HCT116 (cell line): ENCODE results near the gene USH1C. TPM values are rescaled to one million over a fixed set of nuclear protein-coding genes. Genes with fewer than 3 reads are reported as not detected.
A peak's percentile ranks its signal among the peaks of the same experiment; 100 is the strongest.

ENCODE experiments used
- ATAC-seq: fragments of 200-7000 bp; cut with Tn5 transposase; 2 replicates; pipeline ENCODE4 v1.9.1; 2020; ENCODE audit warnings: mild to moderate bottlenecking, moderate library complexity
- BruUV-seq: library from RNA; stranded (reverse); fragments of 400-500 nt; replicated peaks from 2 replicates; lab custom pipeline; 2021; lab: Mats Ljungman, UMichigan
- CTCF ChIA-PET: fragments of 300-600 bp; sonication (Branson Sonifier 250); formaldehyde crosslinking; loops from one replicate; lab custom pipeline; 2021; ENCODE audit warnings: antibody characterized with exemption; lab: Charles Lee
- POLR2A ChIA-PET: fragments of 300-600, 350-600 bp; sonication (Branson Sonifier 250); formaldehyde crosslinking; loops from one replicate; lab custom pipeline; 2021; ENCODE audit warnings: antibody characterized with exemption; lab: Charles Lee
- RAD21 ChIA-PET, 2 experiments: fragments of 300-600 bp; sonication (Branson Sonifier 250); formaldehyde crosslinking; loops; one replicate each; lab custom pipeline; 2023; ENCODE audit warnings: low total read pairs in 2 of 2; ENCODE audit not compliant: uncharacterized antibody in 2 of 2, unreplicated experiment in 2 of 2, low non-redundant PET in 1 of 2; lab: Charles Lee
- DNase-seq: peaks from one replicate; pipeline ENCODE4 v3.0.0-alpha.2; 2010; ENCODE audit warnings: low read depth, low spot score
- H2AFZ ChIP-seq: fragments of 200-600 bp; shearing (Covaris generic), sonication (generic); 2 replicates; pipeline ENCODE4 v1.6.1; 2017; ENCODE audit warnings: low read depth, mixed run types, mixed read lengths, antibody characterized with exemption, low read length; ENCODE audit not compliant: poor library complexity, severe bottlenecking
- H3K27ac ChIP-seq: 2 replicates; pipeline ENCODE4 v1.5.1; 2012; ENCODE audit warnings: low read depth, low read length
- H3K27me3 ChIP-seq: fragments of 200-600 bp; sonication (generic); 2 replicates; pipeline ENCODE4 v1.6.1; 2016; ENCODE audit warnings: mixed run types, low read length, mixed read lengths; ENCODE audit not compliant: insufficient read depth
- H3K36me3 ChIP-seq, 2 experiments: fragments of 200-500 bp in 1 of 2; fragments of 200-600 bp in 1 of 2; sonication (Bioruptor generic) in 1 of 2; sonication (generic) in 1 of 2; 2 replicates each; pipeline versions ENCODE4 v1.5.1 to v1.6.1; 2014 to 2016; ENCODE audit warnings: low read length in 2 of 2, inconsistent platforms in 1 of 2, mixed read lengths in 1 of 2, mixed run types in 1 of 2; ENCODE audit not compliant: insufficient read depth in 2 of 2, control insufficient read depth in 1 of 2
- H3K4me1 ChIP-seq, 2 experiments: fragments of 200-600 bp in 1 of 2; sonication (generic) in 1 of 2; 2 replicates each; pipeline versions ENCODE4 v1.5.1 to v1.6.1; 2012 to 2017; ENCODE audit warnings: low read length in 2 of 2, inconsistent platforms in 1 of 2, mild to moderate bottlenecking in 1 of 2, mixed read lengths in 1 of 2, mixed run types in 1 of 2, moderate library complexity in 1 of 2; ENCODE audit not compliant: insufficient read depth in 2 of 2, control insufficient read depth in 1 of 2
- H3K4me2 ChIP-seq: fragments of 200-600 bp; sonication (generic); 2 replicates; pipeline ENCODE4 v1.6.1; 2017; ENCODE audit warnings: mixed run types, low read length, mixed read lengths
- H3K4me3 ChIP-seq, 2 experiments: fragments of 200-600 bp in 1 of 2; sonication (generic) in 1 of 2; replicated peaks in 1 of 2; 2 replicates each; pipeline ENCODE4 v1.5.1; 2011 to 2016; ENCODE audit warnings: low read length in 2 of 2, control low read depth in 1 of 2, low read depth in 1 of 2, mild to moderate bottlenecking in 1 of 2, mixed read lengths in 1 of 2, mixed run types in 1 of 2
- H3K79me2 ChIP-seq: fragments of 200-600 bp; sonication (generic); 2 replicates; pipeline ENCODE4 v1.6.1; 2017; ENCODE audit warnings: mild to moderate bottlenecking, mixed run types, low read length, moderate library complexity, mixed read lengths; ENCODE audit not compliant: insufficient read depth
- H3K9ac ChIP-seq: fragments of 200-600 bp; sonication (generic); 2 replicates; pipeline ENCODE4 v1.6.1; 2016; ENCODE audit warnings: low read length, mixed read lengths
- H3K9me2 ChIP-seq: fragments of 200-600 bp; sonication (generic), shearing (Covaris generic); 2 replicates; pipeline ENCODE4 v1.6.1; 2017; ENCODE audit warnings: mixed run types, mild to moderate bottlenecking, moderate library complexity; ENCODE audit not compliant: insufficient read depth
- H3K9me3 ChIP-seq, 2 experiments: fragments of 200-500 bp in 1 of 2; fragments of 200-600 bp in 1 of 2; sonication (Bioruptor generic) in 1 of 2; sonication (generic) in 1 of 2; 2 replicates each; pipeline ENCODE4 v1.6.1; 2014 to 2017; ENCODE audit warnings: low read length in 2 of 2, mixed read lengths in 2 of 2, inconsistent platforms in 1 of 2, low read depth in 1 of 2, mild to moderate bottlenecking in 1 of 2, mixed run types in 1 of 2, moderate library complexity in 1 of 2; ENCODE audit not compliant: control insufficient read depth in 1 of 2, insufficient read depth in 1 of 2
- H4K20me1 ChIP-seq: fragments of 200-600 bp; sonication (generic), shearing (Covaris generic); 2 replicates; pipeline ENCODE4 v1.6.1; 2017; ENCODE audit warnings: mixed run types, mild to moderate bottlenecking, moderate library complexity; ENCODE audit not compliant: insufficient read depth
- ATF3 ChIP-seq: IDR thresholded peaks from 2 replicates; pipeline ENCODE4 v1.6.1; 2012
- CEBPB ChIP-seq: IDR thresholded peaks from 2 replicates; pipeline ENCODE4 v1.6.1; 2012; ENCODE audit warnings: low read depth
- CTCF ChIP-seq, 3 experiments: fragments of 200-600 bp in 1 of 3; sonication (generic) in 1 of 3; IDR thresholded peaks in 2 of 3; conservative IDR thresholded peaks in 1 of 3; 2 replicates each; pipeline ENCODE4 v1.5.1; 2012 to 2017; ENCODE audit warnings: low read depth in 2 of 3, low read length in 2 of 3, antibody characterized with exemption in 1 of 3, borderline replicate concordance in 1 of 3, control low read depth in 1 of 3, mild to moderate bottlenecking in 1 of 3, mixed read lengths in 1 of 3, mixed run types in 1 of 3, moderate library complexity in 1 of 3; ENCODE audit not compliant: insufficient read depth in 1 of 3
- EZH2phosphoT487 ChIP-seq: fragments of 200-600 bp; IDR thresholded peaks from 2 replicates; pipeline ENCODE4 v1.6.1; 2018; ENCODE audit warnings: antibody characterized with exemption, borderline replicate concordance
- FOSL1 ChIP-seq: IDR thresholded peaks from 2 replicates; pipeline ENCODE4 v1.6.1; 2012; ENCODE audit warnings: low read depth
- JUND ChIP-seq: IDR thresholded peaks from 2 replicates; pipeline ENCODE4 v1.6.1; 2012
- POLR2A ChIP-seq: IDR thresholded peaks from 2 replicates; pipeline ENCODE4 v1.7.0; 2011; ENCODE audit warnings: borderline replicate concordance; ENCODE audit not compliant: insufficient read depth, insufficient read length; ENCODE audit errors: extremely low read depth
- POLR2AphosphoS5 ChIP-seq: IDR thresholded peaks from 2 replicates; pipeline ENCODE4 v1.6.1; 2011; ENCODE audit warnings: mild to moderate bottlenecking, low read depth, low read length, moderate library complexity
- RAD21 ChIP-seq: IDR thresholded peaks from 2 replicates; pipeline ENCODE4 v1.6.1; 2012; ENCODE audit warnings: low read depth, mild to moderate bottlenecking
- REST ChIP-seq: IDR thresholded peaks from 2 replicates; pipeline ENCODE4 v1.6.1; 2012; ENCODE audit warnings: low read depth
- SIN3A ChIP-seq: IDR thresholded peaks from 2 replicates; pipeline ENCODE4 v1.6.1; 2012; ENCODE audit warnings: low read depth
- SP1 ChIP-seq: IDR thresholded peaks from 2 replicates; pipeline ENCODE4 v1.6.1; 2012; ENCODE audit warnings: low read depth
- SRF ChIP-seq: IDR thresholded peaks from 2 replicates; pipeline ENCODE4 v1.6.1; 2012; ENCODE audit warnings: low read depth
- YY1 ChIP-seq: IDR thresholded peaks from 2 replicates; pipeline ENCODE4 v1.6.1; 2011; ENCODE audit warnings: low read length, low read depth, moderate library complexity, mild to moderate bottlenecking; ENCODE audit not compliant: insufficient replicate concordance; ENCODE audit errors: extremely low read depth
- ZBTB33 ChIP-seq: IDR thresholded peaks from 2 replicates; pipeline ENCODE4 v1.6.1; 2011; ENCODE audit warnings: mild to moderate bottlenecking, low read length, moderate library complexity; ENCODE audit not compliant: insufficient replicate concordance; ENCODE audit errors: extremely low read depth
- ZFX ChIP-seq: fragments of 450-650 bp; IDR thresholded peaks from 2 replicates; pipeline ENCODE4 v1.6.1; 2017
- intact Hi-C: fragments of 100-400 bp; cut with micrococcal nuclease; formaldehyde crosslinking; loops from 2 replicates; pipeline ENCODE4 v1.10.0; 2022
- total RNA-seq: library from RNA; stranded (reverse); gene quantifications from one replicate; pipeline ENCODE4 v1.2.1, GENCODE V29; 2021; ENCODE audit not compliant: unreplicated experiment

The USH1C gene
- total RNA-seq, 1 experiment from 2014 or later: 13.4 TPM

GRCh38 chr11:17544181-17544622 is at the start of gene USH1C (continued):
- TF ChIP-seq ZBTB33: no peak

GRCh38 chr11:17593466-17594245 is 49.4 kb upstream of the USH1C start:
- intact Hi-C loops: no loop called here
- Histone ChIP-seq H3K9me2 (no peaks in the 10 kb centered on the region), H3K4me1 (no peaks in the 10 kb centered on the region), H3K4me2 (no peak overlapping the region), H3K9me3 (peaks cover 0 to 4% of the 10 kb centered on the region in 2 experiments; a peak in 1 of 4 replicates), H3K9ac (no peak overlapping the region), H3K27ac (no peak overlapping the region), H3K27me3 (peaks cover 18% of the 10 kb centered on the region; the same call in 1 of the 2 replicates), H2AFZ (no peak overlapping the region), H3K4me3 (no peak overlapping the region), H4K20me1 (no peaks in the 10 kb centered on the region), H3K36me3 (no peaks in the 10 kb centered on the region), H3K79me2 (no peaks in the 10 kb centered on the region)
- POLR2A ChIA-PET: no interaction called here
- RAD21 ChIA-PET: no interaction called here
- ATAC-seq: peak; percentile 22; the same call in 1 of the 2 replicates
- DNase-seq: no peak
- no peak for TF ChIP-seq FOSL1
- no peak for TF ChIP-seq CTCF (IDR thresholded peaks at IDR 0.05 in 2 of 3, conservative IDR thresholded peaks at IDR 0.05 in 1 of 3; ENCODE audit: borderline replicate concordance in 1 of 3, insufficient read depth in 1 of 3, low read depth in 2 of 3, low read length in 2 of 3)
- no peak for TF ChIP-seq RAD21
- TF ChIP-seq SIN3A: no peak
- TF ChIP-seq EZH2phosphoT487: no peak
- TF ChIP-seq SP1: no peak
- no peak for TF ChIP-seq CEBPB
- no peak for TF ChIP-seq ZFX
- TF ChIP-seq JUND: no peak
- no peak for TF ChIP-seq REST
- TF ChIP-seq POLR2A: no peak
- no peak for TF ChIP-seq POLR2AphosphoS5
- TF ChIP-seq YY1: no peak
- no peak for TF ChIP-seq SRF
- no peak for TF ChIP-seq ATF3
- no TSS peak for BruUV-seq
- CTCF ChIA-PET: interaction anchor here (1.4 kb wide), 1 partner anchor 137 kb away, joined by 4 read pairs; no protein-coding TSS in a partner anchor
